DMS53 treated with DMSO at 0.1 percent for 48 hours (cell line): ENCODE results near the gene SUSD6.
A peak's percentile ranks its signal among the peaks of the same experiment; 100 is the strongest.
"Not testable (repeated sequence)": the region's sequence is repeated elsewhere in the genome, so short reads cannot be mapped to it uniquely, and the experiment has no call there.

Experiments used
- DNase-seq: peaks from one replicate; lab custom pipeline; 2025; ENCODE audit not compliant: unreplicated experiment; lab: John Stamatoyannopoulos, UW

Gene SUSD6

DNA sequence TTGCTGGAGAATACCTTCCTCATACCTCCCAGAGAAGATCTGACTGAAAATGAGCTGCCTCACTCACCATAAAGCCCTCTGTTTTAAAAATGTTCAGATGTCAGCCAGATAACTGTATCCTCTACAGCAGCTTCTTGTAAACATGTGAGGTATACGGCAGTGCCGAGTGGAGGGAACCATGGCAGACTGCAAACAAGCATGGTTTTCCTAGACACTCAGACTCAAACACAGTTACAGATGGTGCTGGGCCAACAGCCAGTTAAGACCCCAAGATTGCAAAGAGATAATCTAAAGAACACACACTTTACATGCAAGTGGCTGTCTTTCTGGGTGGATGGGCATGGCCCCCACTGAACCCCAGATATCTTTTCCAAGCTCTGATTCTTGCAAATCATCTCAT is 20.1 kb upstream of the SUSD6 start:
- DNase-seq, result no peak

DNA sequence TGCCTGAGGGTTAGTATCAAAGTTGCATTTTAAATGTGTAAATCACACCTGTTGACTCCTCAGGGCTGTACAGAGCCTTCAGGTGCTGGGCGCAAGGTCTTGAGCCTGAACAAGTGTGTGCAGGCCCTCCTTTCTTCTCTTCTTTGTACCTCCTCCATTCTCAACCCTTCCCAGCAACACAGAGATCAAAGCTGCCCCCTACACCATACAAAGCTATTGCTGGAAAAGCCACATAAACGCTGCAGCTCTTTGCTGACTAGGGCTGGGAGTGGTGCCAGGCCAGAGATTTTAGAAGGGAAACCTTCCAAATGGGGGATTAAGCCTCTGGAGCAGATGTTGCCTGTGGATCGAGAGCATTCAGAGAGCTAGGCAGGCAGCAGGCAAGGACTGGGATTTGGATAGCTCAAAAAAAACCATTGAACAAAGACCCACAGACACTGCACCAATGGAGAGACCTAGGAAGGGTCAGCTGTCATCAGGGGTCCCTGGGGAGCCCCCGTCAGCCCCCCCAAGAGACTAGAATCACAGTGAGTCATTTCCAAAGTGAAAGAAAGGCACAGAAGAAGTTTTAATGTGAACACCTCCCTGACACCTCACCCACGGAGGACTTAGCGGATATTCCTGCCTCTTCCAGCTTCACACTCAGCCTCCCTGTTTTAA is 18.2 kb upstream of the SUSD6 start:
- DNase-seq, result no peak

DNA sequence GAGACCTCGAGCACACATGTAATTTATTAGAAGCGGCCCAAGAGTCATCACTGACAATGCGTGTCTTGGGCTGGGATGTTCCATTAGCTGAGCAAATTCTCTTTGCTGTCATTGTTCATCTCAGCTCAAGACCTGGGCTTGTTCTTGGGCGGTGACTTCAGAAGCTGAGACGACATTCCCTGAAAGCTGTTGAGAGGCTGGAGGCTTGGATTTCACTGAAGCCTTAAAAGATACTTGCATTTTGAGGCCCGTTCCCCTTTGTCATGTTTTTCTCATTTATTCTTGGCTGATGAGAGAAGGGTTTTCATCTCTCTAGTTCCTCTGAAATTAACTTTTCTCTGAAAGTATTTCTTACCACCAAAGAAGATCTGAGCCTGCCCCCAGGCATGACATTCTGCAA is 16.6 kb upstream of the SUSD6 start:
- no peak for DNase-seq

DNA sequence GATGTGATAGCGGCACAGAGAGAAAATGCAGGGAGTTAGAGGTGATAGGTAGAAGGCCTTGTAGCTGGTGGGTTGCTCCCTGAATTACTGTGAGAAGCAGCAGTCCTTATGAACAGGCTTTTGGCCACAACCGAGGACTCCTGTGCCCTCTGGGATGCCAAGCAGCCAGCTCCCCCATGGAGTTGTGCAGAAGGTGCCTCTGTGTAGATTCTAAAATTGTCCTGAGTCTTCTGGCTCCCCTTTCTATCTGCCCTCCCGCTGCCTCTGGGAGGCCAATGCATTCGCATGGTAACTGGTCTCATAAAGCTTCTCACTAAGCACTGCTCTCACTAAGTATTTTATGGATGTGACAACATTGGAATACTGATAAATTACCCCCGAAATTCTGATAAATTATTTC is 16.1 kb upstream of the SUSD6 start:
- no peak for DNase-seq

DNA sequence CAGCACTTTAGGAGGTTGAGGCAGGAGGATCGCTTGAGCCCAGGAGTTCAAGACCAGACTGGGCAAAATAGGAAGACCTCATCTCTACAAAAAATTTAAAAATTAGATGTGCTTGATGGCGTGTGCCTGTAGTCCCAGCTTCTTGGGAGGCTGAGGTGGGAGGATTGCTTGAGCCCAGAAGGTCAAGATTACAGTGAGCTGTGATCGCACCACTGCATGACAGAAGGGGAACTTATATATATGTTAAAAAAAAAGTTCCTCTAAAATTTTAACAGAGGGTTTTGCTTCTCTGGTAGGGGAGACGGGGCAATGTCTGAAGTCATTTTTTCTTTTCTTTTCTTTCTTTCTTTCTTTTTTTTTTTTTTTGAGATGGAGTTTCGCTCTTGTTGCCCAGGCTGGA is 12.0 kb upstream of the SUSD6 start:
- not testable (repeated sequence) for DNase-seq

DNA sequence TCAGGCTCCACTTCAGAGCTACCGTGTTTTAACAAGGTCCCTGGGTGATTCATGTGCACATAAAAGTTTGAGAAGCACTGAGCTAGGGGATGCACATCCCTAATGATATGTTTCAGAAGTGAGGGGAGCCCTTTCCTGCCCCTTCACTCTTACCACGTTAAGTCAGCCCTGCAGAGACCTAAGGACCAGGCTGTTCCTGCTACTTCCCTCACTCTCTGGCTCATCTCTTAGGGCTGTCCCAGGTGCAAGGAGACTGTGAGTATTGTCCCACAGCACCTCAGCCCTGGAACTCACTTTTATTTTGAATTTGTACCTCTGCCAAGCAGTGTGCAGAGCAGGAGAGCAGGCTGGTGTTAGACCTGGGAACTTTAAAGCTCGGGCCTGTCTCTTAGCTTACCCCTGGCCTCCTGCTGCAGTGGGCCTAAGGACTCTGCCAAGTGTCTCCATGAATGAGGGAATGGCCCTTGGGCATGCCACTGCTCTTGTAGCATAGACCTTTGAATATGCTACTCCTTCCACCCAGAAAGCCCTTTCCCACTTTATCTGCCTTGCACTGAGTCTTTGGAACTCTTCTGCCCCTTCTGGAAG is 11.0 kb upstream of the SUSD6 start:
- no peak for DNase-seq

DNA sequence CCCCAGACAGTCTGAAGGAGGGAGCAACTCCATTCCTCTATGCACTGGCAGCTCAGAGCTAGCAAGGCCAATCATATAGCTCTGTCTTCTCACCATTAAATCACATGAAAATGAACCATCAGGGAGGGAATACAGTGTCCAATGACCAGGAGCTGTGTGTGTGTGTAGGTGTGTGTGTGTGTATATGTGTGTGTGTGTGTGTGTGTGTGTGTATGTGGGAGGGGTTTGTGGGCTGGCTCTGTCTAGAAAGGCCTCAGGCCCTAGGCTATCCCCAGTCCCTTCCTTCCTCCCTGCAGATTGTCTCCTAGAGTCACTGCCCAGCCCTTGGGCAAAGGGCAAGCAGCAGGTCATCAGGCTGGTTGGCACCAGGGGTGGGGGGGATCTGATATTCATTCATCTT is 5.7 kb upstream of the SUSD6 start:
- no peak for DNase-seq

DNA sequence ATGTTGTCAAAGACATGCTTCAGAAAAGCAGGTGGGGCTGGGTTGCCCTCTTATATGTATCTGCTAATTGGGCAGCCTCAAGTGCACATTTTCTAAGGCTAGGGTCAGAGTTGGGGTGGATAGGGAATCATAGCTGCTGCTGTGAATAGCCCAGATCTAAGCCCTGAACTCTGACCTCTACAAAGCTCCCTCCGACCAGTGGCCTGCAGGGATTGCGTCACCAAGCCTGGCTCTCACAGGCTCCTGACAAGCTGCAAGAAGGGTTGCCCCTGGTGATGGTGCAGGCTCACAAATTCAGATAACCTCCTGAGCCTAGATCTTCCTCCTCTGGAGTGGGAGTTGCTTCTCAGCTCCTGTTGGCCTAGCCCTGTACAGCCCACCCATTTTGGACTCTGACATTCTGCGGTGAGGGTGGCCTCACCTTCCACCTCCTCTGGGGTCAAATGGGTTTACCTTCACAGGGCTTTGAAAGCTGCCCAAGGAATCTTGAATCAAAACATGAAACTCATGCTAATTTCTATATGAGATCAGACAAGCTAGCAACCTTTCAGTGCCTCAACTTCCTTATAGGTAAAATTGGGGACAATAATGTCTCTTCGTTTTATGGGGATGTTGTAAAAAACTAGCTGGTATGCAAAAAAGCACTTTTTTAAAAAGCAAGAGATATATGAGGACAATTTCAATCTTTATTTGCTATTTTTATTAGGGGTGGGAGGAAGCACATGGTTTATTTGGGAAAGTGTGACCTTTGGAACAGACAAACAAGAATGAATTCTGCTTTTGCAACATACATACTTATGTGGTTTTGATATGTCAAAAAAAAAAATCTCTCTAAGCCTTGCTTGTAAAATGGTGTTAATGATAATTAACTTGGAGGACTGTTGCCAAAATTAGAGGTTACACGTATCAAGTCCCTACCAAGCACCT is 4.9 kb upstream of the SUSD6 start:
- DNase-seq, result no peak

DNA sequence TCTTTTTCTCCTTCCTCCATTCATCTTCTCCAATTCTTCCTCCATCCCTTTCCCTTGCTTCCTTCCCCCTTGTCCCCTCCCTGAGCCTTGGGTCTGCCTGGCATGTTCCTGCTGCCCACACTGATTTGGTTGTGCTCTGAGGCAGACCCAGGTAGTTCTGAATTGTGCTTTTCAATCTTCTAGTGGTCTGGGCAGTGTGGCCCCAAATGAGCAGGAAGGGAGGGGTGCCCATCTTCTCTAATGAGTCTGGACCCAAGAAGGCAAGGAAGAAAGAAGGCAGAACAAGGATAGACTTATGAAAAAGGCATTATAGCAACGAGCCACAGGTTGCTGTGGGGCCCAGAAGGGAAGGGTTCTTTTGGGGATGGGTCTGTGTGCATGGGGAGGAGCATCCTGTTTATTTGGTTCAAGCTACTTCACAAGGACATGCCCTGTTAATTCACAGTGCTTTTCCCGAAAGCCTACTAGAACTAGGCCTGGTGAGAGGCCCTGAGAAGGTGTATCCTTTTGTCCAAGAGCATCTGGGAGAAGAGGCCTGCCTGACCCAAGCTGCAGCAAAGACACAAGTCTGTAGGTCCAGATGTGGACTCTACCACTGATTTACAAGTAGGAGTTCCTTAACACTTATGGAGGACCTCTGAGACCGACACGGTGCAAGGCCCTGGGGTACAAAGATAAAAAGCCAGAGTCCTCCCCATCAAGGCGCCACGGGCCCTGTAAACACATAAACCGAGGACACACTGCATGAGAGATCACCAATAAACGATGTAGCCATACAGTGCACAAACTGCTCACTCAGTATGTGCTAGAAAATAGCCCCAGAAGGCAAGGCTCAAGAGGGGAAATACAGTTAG is 1.1 kb upstream of the SUSD6 start:
- no peak for DNase-seq

DNA sequence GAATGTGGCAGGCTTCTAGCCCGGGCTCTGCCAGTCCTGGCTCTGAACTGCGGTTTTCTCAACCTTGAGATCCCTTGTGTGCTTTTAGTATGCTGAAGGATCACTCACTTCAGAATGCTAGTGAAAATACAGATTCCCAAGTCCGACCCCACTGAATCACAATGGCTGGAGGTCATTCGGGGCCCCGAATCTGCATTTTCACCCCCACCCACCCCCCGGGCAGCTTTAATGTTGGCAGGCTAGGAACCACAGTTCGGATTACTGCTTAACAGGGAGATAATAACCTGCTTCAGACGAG is 573 bp upstream of the SUSD6 start:
- no peak for DNase-seq

DNA sequence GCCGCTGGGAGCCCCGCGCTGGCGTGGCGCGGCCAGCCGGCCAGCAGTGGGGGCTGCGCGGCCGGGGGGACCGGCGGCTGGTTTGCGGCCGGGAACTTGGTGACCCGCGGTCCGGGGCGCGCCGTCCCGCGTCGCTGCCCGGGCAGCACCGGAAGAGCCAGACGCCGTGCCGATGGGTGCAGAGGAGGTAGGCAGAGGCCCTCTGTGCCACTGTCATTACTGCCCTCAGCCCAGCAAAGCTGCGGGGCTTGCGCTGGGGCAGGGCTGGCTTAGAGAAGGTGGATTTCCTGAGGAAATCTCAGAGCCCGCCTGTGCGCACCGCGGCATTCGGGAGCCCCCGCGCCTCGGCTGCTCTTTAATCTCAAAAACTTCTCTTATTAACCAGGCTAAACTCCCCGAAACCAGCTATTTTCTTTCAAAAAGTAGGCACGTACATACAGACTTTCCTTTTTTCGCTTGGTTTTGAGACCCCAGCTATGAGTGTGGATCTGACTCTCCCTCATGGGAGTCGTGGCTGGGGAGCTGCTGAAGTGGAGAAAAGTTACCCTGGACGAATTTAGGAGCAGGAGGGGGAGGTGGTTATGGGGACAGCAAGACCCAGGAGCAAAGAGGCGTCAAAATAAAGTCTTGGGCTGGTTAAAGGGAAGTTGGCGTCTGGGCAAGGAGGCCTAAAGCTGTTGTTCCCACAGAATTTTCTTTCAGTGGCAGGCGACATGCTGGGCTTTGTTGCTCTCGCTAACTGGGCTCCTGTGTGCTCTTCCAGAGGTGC is 802 bp downstream of the SUSD6 start:
- DNase-seq, result peak; percentile 17

DNA sequence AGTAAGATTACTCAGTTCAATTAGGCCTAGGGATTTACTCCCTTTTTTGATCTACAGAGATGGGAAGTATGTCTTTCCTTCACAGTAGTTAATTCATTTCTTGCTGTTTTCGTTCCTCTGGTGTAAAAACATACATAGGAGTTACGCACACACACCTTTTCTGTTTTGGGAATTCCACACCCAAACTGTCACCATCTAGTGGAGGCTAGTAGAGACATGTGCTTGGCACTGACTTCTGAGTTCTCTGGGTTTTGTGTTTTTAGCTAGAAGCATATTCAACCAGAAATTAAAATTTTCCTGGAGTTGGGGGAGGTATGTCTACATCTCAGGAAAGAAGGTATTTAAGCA is 1.4 kb downstream of the SUSD6 start:
- DNase-seq, result no peak

DNA sequence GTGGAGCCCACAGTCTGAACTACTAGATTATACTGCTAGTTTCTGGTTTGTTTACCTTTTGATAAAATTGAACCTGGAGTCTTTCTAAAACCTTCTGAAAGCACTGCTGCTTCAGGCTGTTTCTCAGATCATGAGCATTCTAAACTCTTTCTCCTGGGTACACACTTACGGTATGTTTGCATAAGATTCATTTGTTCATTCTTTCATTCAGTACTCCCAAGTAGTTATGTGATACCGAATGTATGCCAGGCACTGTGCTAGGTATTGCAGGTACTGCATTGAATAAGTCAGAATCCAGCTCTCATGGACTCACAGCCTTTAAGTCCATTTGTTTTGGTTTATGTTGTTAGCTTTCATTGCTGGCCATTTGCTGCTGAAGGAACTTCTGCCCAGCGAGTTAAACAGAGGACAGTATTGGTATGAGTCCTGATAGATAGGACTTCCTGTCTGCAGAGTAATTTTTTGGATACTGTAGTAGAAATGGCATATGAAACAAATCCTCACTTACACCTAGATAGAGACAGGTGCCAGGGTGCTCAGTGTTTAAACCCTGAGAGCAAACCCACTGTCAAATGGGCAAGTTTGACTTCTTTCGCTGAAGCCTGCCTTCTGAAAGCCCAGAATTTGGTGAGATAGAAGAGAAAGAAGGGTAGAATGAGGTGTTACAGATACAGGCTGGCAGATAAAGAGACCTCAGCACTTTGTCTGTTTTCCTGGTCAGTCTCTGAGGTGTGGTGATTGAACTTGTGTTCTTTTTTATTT is 2.1 kb downstream of the SUSD6 start:
- no peak for DNase-seq

DNA sequence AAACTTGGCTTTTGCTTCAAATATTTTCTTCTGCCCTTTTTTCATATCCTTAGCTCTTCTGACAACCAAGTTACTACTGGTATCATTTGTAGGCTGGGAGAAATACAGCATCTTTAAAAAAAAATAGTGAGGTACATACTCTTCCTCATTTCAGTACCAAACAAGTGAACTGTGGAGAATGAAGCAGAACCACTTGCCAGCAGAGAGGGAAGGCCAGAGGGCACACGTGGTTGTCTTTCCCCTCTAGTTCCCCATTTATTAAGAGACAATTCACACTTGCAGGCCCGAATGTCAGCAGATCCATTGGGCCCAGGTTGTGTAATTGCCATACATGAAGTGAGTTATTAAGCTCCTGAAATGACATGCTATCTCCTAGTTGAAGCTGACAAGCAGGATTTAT is 3.2 kb downstream of the SUSD6 start:
- DNase-seq, result no peak

DNA sequence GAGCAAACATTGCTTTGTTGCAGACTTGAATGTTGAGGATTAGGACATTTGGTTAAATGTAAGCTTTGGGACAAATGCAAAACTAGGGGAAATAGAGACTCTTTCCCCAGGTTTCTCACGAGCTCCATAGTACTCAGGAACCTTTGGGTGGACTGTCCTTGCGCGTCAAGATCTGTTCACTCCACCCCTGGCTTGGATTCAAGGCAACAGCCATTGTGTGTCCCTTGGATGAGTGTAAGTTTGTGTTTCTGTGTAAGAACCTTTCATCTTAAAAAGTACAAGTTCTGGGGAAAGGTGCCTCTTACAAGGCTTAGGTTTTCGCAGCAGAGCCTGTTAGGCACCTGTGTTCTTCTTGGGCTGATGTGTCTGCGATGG is 3.7 kb downstream of the SUSD6 start:
- DNase-seq, result no peak

DNA sequence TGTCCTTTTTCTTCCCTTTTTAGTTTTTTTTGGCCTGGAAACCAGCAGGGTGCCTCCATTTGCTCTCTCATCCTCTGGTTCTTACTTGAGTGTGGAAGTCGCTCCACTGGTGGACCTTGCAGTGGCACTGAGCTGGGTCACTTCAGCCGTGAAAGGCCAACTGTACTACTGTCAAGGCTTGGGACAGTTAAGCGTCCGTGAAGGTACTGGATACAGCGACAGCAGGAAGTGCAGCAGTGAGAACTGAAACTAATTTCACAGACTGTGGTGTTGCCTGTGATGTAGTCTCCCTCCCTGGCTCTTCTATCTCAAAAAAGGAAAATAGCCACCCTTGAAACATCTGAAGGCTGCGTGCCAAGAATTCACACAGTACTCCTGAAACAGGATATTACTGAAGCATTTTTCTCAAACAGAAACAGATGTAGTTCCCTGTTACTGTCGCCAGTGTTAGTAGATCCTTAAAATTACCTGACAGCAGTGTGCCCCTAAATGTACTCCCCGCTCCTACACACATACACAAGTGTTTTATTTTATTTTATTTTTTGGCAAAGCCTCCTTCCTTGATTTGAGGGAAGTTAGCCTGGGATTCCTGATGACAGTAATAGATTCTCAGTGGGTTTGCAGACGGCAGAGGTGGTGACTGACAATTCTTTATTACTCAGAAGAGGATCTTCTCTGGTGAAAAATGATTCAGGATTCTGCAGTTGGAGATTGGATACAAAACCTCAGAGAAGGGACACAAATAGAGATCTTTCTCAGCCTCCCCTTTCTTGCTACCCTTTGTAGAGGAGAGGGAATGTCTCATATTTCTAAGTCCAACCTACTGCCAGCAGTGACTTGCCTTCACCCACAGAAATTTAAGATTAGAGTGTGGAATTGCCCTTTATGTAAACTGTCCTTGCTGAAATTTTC is 4.4 kb downstream of the SUSD6 start:
- DNase-seq, result peak; percentile 28

DNA sequence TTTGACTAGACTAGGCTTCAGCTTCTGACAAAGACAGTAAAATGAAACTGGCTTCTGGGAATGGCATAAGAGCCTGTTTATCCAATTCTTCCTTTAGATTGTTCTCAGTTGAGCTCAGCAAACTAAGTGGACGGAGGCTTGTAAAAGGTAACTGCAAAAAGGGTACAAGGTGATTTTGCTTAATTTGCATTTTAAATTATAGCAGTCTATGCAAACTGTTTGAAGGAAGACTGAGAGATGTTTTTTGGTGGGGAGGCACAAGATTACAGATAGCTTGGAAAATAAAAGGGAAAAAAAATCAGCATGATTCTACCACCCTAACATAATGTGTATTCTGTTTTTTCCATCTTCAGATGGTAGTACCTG is 5.0 kb downstream of the SUSD6 start:
- no peak for DNase-seq

DNA sequence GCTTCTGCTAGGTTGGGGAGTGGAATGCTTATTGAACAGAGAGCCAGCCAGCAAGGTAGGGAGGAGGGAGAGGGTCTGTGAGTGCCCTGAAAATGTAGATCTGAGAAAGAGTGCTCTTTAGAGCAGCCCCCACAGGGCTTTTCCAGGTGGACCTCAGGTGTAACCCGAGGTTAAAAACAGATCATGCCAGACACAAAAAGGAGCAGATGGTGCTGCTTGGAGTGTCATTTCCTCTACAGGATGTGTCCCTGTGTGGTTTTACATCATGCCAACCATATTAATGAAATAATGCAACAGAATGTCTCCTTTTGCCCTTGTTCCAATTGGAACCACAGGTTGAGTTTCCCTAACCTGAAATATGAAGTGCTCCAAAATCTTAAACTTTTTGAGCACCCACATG is 6.4 kb downstream of the SUSD6 start:
- DNase-seq, result no peak

DNA sequence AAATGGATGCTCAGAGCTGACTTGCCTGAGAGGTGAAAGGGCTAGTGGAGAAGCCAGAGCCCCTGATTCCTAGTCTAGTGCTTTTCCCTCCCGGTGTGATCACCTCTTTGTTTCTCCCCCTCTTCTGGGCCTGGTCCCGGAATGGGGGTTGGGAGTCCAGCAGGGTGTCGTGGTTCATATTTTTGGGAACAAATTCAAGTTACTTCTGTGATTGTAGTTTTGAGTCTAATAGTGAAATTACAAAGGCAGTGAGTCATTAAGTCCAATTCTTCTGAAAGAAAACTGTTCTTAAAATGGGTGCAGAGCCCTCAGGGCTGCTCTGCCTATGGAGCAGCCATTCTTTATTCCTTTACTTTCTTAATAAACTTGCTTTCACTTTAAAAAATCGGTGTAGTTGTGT is 7.6 kb downstream of the SUSD6 start:
- no peak for DNase-seq
